BE2C (cell line): ENCODE data around the gene TMEM80.
A peak's percentile ranks its signal among the peaks of the same experiment; 100 is the strongest.

Source experiments
- DNase-seq: peaks from one replicate; pipeline ENCODE4 v3.0.0-alpha.2; 2020
- H3K27me3 ChIP-seq: fragments of 250-450 bp; sonication (Bioruptor Pico); 2 replicates; pipeline ENCODE4 v1.5.1; 2020; ENCODE audit warnings: mild to moderate bottlenecking
- H3K36me3 ChIP-seq: fragments of 250-450 bp; sonication (Bioruptor Pico); 2 replicates; pipeline ENCODE4 v1.5.1; 2020; ENCODE audit warnings: mild to moderate bottlenecking
- H3K4me1 ChIP-seq: fragments of 250-450 bp; sonication (Bioruptor Pico); 2 replicates; pipeline ENCODE4 v1.5.1; 2020
- H3K4me3 ChIP-seq: 2 replicates; pipeline ENCODE4 v1.5.1; 2011; ENCODE audit warnings: low read depth, low read length
- H3K9me3 ChIP-seq: fragments of 250-450 bp; sonication (Bioruptor Pico); 2 replicates; pipeline ENCODE4 v1.5.1; 2020
- TF ChIP-seq, protein P1 (sequence below): IDR thresholded peaks from 2 replicates; pipeline ENCODE4 v1.5.1; 2012; ENCODE audit warnings: mild to moderate bottlenecking, low read depth, low read length

TMEM80 gene

GRCh38 chr11:724778-725386 is 29.3 kb downstream of the TMEM80 start:
- no peaks in the 10 kb centered on the region for H3K36me3 ChIP-seq
- H3K9me3 ChIP-seq: no peaks in the 10 kb centered on the region
- H3K27me3 ChIP-seq: peaks cover 42% of the 10 kb centered on the region
- TF ChIP-seq, protein P1, sequence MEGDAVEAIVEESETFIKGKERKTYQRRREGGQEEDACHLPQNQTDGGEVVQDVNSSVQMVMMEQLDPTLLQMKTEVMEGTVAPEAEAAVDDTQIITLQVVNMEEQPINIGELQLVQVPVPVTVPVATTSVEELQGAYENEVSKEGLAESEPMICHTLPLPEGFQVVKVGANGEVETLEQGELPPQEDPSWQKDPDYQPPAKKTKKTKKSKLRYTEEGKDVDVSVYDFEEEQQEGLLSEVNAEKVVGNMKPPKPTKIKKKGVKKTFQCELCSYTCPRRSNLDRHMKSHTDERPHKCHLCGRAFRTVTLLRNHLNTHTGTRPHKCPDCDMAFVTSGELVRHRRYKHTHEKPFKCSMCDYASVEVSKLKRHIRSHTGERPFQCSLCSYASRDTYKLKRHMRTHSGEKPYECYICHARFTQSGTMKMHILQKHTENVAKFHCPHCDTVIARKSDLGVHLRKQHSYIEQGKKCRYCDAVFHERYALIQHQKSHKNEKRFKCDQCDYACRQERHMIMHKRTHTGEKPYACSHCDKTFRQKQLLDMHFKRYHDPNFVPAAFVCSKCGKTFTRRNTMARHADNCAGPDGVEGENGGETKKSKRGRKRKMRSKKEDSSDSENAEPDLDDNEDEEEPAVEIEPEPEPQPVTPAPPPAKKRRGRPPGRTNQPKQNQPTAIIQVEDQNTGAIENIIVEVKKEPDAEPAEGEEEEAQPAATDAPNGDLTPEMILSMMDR: no peak
- no peak for DNase-seq
- no peaks in the 10 kb centered on the region for H3K4me1 ChIP-seq
- no peak overlapping the region for H3K4me3 ChIP-seq

GRCh38 chr11:725624-726202 is 30.1 kb downstream of the TMEM80 start:
- no peaks in the 10 kb centered on the region for H3K9me3 ChIP-seq
- no peaks in the 10 kb centered on the region for H3K36me3 ChIP-seq
- H3K4me3 ChIP-seq: no peak overlapping the region
- TF ChIP-seq, protein P1: no peak
- DNase-seq: peak; percentile 4
- H3K4me1 ChIP-seq: no peaks in the 10 kb centered on the region
- peaks cover 35% of the 10 kb centered on the region for H3K27me3 ChIP-seq

GRCh38 chr11:726278-727220 is 30.9 kb downstream of the TMEM80 start:
- peak; percentile 9 for DNase-seq
- H3K4me3 ChIP-seq: no peak overlapping the region
- H3K27me3 ChIP-seq: peaks cover 27% of the 10 kb centered on the region
- no peaks in the 10 kb centered on the region for H3K36me3 ChIP-seq
- TF ChIP-seq, protein P1: no peak
- no peaks in the 10 kb centered on the region for H3K4me1 ChIP-seq
- H3K9me3 ChIP-seq: no peaks in the 10 kb centered on the region

GRCh38 chr11:727281-727701 is 31.7 kb downstream of the TMEM80 start:
- H3K36me3 ChIP-seq: no peaks in the 10 kb centered on the region
- H3K4me1 ChIP-seq: no peaks in the 10 kb centered on the region
- H3K27me3 ChIP-seq: peaks cover 20% of the 10 kb centered on the region
- H3K4me3 ChIP-seq: no peak overlapping the region
- no peak for DNase-seq
- no peaks in the 10 kb centered on the region for H3K9me3 ChIP-seq
- TF ChIP-seq, protein P1: no peak

GRCh38 chr11:727859-728748 is 32.5 kb downstream of the TMEM80 start:
- H3K4me1 ChIP-seq: no peaks in the 10 kb centered on the region
- H3K4me3 ChIP-seq: no peak overlapping the region
- H3K27me3 ChIP-seq: peaks cover 17% of the 10 kb centered on the region
- no peaks in the 10 kb centered on the region for H3K36me3 ChIP-seq
- TF ChIP-seq, protein P1: peak; percentile 85
- no peaks in the 10 kb centered on the region for H3K9me3 ChIP-seq
- DNase-seq: peak; percentile 73
